A673 (cell line): ENCODE measurements around the gene C7orf57.
A peak's percentile ranks its signal among the peaks of the same experiment; 100 is the strongest.

Source experiments
- CTCF ChIP-seq: fragments of 300-800, 200-600 bp; sonication (generic); conservative IDR thresholded peaks from 2 replicates; pipeline ENCODE4 v1.5.1; 2017; ENCODE audit warnings: low read depth, mild to moderate bottlenecking, antibody characterized with exemption, low read length, moderate library complexity, mixed read lengths
- EZH2 ChIP-seq: fragments of 200-600 bp; sonication (generic); IDR thresholded peaks from 2 replicates; pipeline ENCODE4 v1.6.1; 2017; ENCODE audit warnings: borderline replicate concordance, low read depth, mild to moderate bottlenecking, mixed read lengths, antibody characterized with exemption, low read length; ENCODE audit not compliant: poor library complexity, severe bottlenecking

GRCh38 chr7:47988496-47989386 is 46.6 kb upstream of the C7orf57 start:
- TF ChIP-seq CTCF (peak; percentile 54), EZH2 (no peak)
